Activated T-cell treated with anti-CD3 and anti-CD28 coated beads, Interleukin-2, amount 50 U/mL, for 4 hours (primary cell): ENCODE results near the gene LARGE1. TPM values are rescaled to one million over a fixed set of nuclear protein-coding genes. Genes with fewer than 3 reads are reported as not detected.

Source experiments
- ATAC-seq, 2 donors: fragments of 200-7000 bp; cut with Tn5 transposase; one replicate each; pipeline ENCODE4 v1.10.0; 2021
- DNase-seq: peaks from one replicate; pipeline ENCODE4 v3.0.0-alpha.2; 2020
- H3K27me3 Mint-ChIP-seq: one replicate; pipeline ENCODE4 v1.8.0; 2021; ENCODE audit warnings: low read depth, mixed read lengths
- H3K36me3 Mint-ChIP-seq: one replicate; pipeline ENCODE4 v1.8.0; 2022; ENCODE audit warnings: mixed read lengths; ENCODE audit not compliant: insufficient read depth
- H3K4me1 Mint-ChIP-seq: one replicate; pipeline ENCODE4 v1.8.0; 2021; ENCODE audit warnings: low read depth, mixed read lengths
- H3K4me3 Mint-ChIP-seq: one replicate; pipeline ENCODE4 v1.8.0; 2021; ENCODE audit warnings: mild to moderate bottlenecking, moderate library complexity, mixed read lengths
- H3K9me3 Mint-ChIP-seq: one replicate; pipeline ENCODE4 v1.8.0; 2021; ENCODE audit warnings: mixed read lengths
- total RNA-seq, 3 donors: library from RNA; stranded (reverse); gene quantifications; one replicate each; pipeline ENCODE4 v1.2.1, GENCODE V29; 2021

LARGE1 gene
- total RNA-seq, 3 donors from 2014 or later = 0.73 to 2.2 (median 1.0) TPM

- H3K27me3 Mint-ChIP-seq = peaks cover 1% of the 10 kb centered on the region
- ATAC-seq = no peak
- H3K36me3 Mint-ChIP-seq = no peaks in the 10 kb centered on the region
- no peaks in the 10 kb centered on the region for H3K4me1 Mint-ChIP-seq
- no peak overlapping the region for H3K4me3 Mint-ChIP-seq
- H3K9me3 Mint-ChIP-seq = no peaks in the 10 kb centered on the region
- no peak for DNase-seq
Observed at GRCh38 chr22:33903012-33903411, 17.3 kb downstream of the LARGE1 start.

GRCh38 chr22:33902073-33902472 lies 18.2 kb downstream of the LARGE1 start:
- Mint-ChIP-seq H3K9me3 (no peaks in the 10 kb centered on the region), H3K4me1 (no peaks in the 10 kb centered on the region), H3K4me3 (no peak overlapping the region), H3K27me3 (peaks cover 1% of the 10 kb centered on the region), H3K36me3 (no peaks in the 10 kb centered on the region)
- ATAC-seq = no peak
- no peak for DNase-seq

- H3K9me3 Mint-ChIP-seq = peaks cover 14% of the 10 kb centered on the region
- H3K4me1 Mint-ChIP-seq = no peaks in the 10 kb centered on the region
- DNase-seq (no peak), ATAC-seq (no peak)
- no peak overlapping the region for H3K4me3 Mint-ChIP-seq
- no peaks in the 10 kb centered on the region for H3K27me3 Mint-ChIP-seq
- no peaks in the 10 kb centered on the region for H3K36me3 Mint-ChIP-seq
Observed at GRCh38 chr22:33898121-33898520, 22.2 kb downstream of the LARGE1 start.

GRCh38 chr22:33897448-33897835 lies 22.8 kb downstream of the LARGE1 start:
- Mint-ChIP-seq H3K4me3 (no peak overlapping the region), H3K4me1 (no peaks in the 10 kb centered on the region), H3K27me3 (no peaks in the 10 kb centered on the region), H3K9me3 (peaks cover 14% of the 10 kb centered on the region), H3K36me3 (no peaks in the 10 kb centered on the region)
- DNase-seq = no peak
- ATAC-seq = no peak

GRCh38 chr22:33896575-33897447 lies 23.5 kb downstream of the LARGE1 start:
- DNase-seq = no peak
- Mint-ChIP-seq H3K9me3 (peaks cover 14% of the 10 kb centered on the region), H3K36me3 (no peaks in the 10 kb centered on the region), H3K4me1 (no peaks in the 10 kb centered on the region), H3K27me3 (no peaks in the 10 kb centered on the region), H3K4me3 (no peak overlapping the region)
- no peak for ATAC-seq

GRCh38 chr22:33896154-33896553 lies 24.1 kb downstream of the LARGE1 start:
- ATAC-seq = no peak

GRCh38 chr22:33895444-33895843 lies 24.8 kb downstream of the LARGE1 start:
- ATAC-seq (no peak), DNase-seq (no peak)
- no peaks in the 10 kb centered on the region for H3K27me3 Mint-ChIP-seq
- H3K36me3 Mint-ChIP-seq = no peaks in the 10 kb centered on the region
- H3K4me1 Mint-ChIP-seq = no peaks in the 10 kb centered on the region
- no peak overlapping the region for H3K4me3 Mint-ChIP-seq
- H3K9me3 Mint-ChIP-seq = peaks cover 14% of the 10 kb centered on the region

More at GRCh38 chr22:33896154-33896553, 24.1 kb downstream of the LARGE1 start:
- Mint-ChIP-seq H3K36me3 (no peaks in the 10 kb centered on the region), H3K4me3 (no peak overlapping the region), H3K9me3 (peaks cover 14% of the 10 kb centered on the region), H3K27me3 (no peaks in the 10 kb centered on the region), H3K4me1 (no peaks in the 10 kb centered on the region)
- no peak for DNase-seq

GRCh38 chr22:33894515-33894914 lies 25.8 kb downstream of the LARGE1 start:
- Mint-ChIP-seq H3K27me3 (no peaks in the 10 kb centered on the region), H3K9me3 (peaks cover 14% of the 10 kb centered on the region), H3K36me3 (no peaks in the 10 kb centered on the region), H3K4me1 (no peaks in the 10 kb centered on the region), H3K4me3 (no peak overlapping the region)
- ATAC-seq = no peak
- no peak for DNase-seq

GRCh38 chr22:33894036-33894435 lies 26.2 kb downstream of the LARGE1 start:
- Mint-ChIP-seq H3K9me3 (peaks cover 14% of the 10 kb centered on the region), H3K27me3 (no peaks in the 10 kb centered on the region), H3K4me1 (no peaks in the 10 kb centered on the region), H3K36me3 (no peaks in the 10 kb centered on the region), H3K4me3 (no peak overlapping the region)
- ATAC-seq (no peak), DNase-seq (no peak)

- Mint-ChIP-seq H3K27me3 (no peaks in the 10 kb centered on the region), H3K4me3 (no peak overlapping the region), H3K4me1 (no peaks in the 10 kb centered on the region), H3K36me3 (no peaks in the 10 kb centered on the region), H3K9me3 (peaks cover 14% of the 10 kb centered on the region)
- ATAC-seq = no peak
- DNase-seq = no peak
Observed at GRCh38 chr22:33893512-33893911, 26.8 kb downstream of the LARGE1 start.

- H3K4me3 Mint-ChIP-seq = no peak overlapping the region
- peaks cover 14% of the 10 kb centered on the region for H3K9me3 Mint-ChIP-seq
- no peaks in the 10 kb centered on the region for H3K4me1 Mint-ChIP-seq
Observed at GRCh38 chr22:33891992-33892391, 28.3 kb downstream of the LARGE1 start.

GRCh38 chr22:33891455-33891854 lies 28.8 kb downstream of the LARGE1 start:
- Mint-ChIP-seq H3K36me3 (no peaks in the 10 kb centered on the region), H3K27me3 (no peaks in the 10 kb centered on the region), H3K9me3 (peaks cover 14% of the 10 kb centered on the region), H3K4me1 (no peaks in the 10 kb centered on the region), H3K4me3 (no peak overlapping the region)
- ATAC-seq (no peak), DNase-seq (no peak)

More at GRCh38 chr22:33891992-33892391, 28.3 kb downstream of the LARGE1 start:
- ATAC-seq = no peak
- no peaks in the 10 kb centered on the region for H3K36me3 Mint-ChIP-seq
- H3K27me3 Mint-ChIP-seq = no peaks in the 10 kb centered on the region
- DNase-seq = no peak

- ATAC-seq (no peak), DNase-seq (no peak)
- Mint-ChIP-seq H3K36me3 (no peaks in the 10 kb centered on the region), H3K9me3 (peaks cover 5% of the 10 kb centered on the region), H3K27me3 (no peaks in the 10 kb centered on the region), H3K4me1 (no peaks in the 10 kb centered on the region), H3K4me3 (no peak overlapping the region)
Observed at GRCh38 chr22:33889748-33890147, 30.5 kb downstream of the LARGE1 start.

- no peaks in the 10 kb centered on the region for H3K4me1 Mint-ChIP-seq
- no peak overlapping the region for H3K4me3 Mint-ChIP-seq
- no peaks in the 10 kb centered on the region for H3K9me3 Mint-ChIP-seq
- ATAC-seq = no peak
- no peak for DNase-seq
- no peaks in the 10 kb centered on the region for H3K27me3 Mint-ChIP-seq
- H3K36me3 Mint-ChIP-seq = no peaks in the 10 kb centered on the region
Observed at GRCh38 chr22:33888821-33889220, 31.5 kb downstream of the LARGE1 start.

GRCh38 chr22:33887173-33887572 lies 33.1 kb downstream of the LARGE1 start:
- H3K27me3 Mint-ChIP-seq = no peaks in the 10 kb centered on the region
- H3K36me3 Mint-ChIP-seq = no peaks in the 10 kb centered on the region
- no peaks in the 10 kb centered on the region for H3K9me3 Mint-ChIP-seq
- no peaks in the 10 kb centered on the region for H3K4me1 Mint-ChIP-seq
- ATAC-seq (no peak), DNase-seq (no peak)
- H3K4me3 Mint-ChIP-seq = no peak overlapping the region
